ENCODE data around the gene PRODH2.

GRCh38 chr19:35785339-35785627, 27.4 kb downstream of the PRODH2 start:
- TF ChIP-seq CTCF (IDR thresholded peaks at IDR 0.05), result no peak
- no peak for TF ChIP-seq POLR2AphosphoS5 (IDR thresholded peaks at IDR 0.05)
- no peak for TF ChIP-seq POLR2A (IDR thresholded peaks at IDR 0.05)
